Activated CD4-positive, alpha-beta T cell treated with anti-CD3 and anti-CD28 coated beads, Interleukin-2, amount 10 ng/mL, durations not matched to agents 7 days and 5 days (primary cell): Measurements from ENCODE around the gene ICA1L. TPM values are rescaled to one million over a fixed set of nuclear protein-coding genes. Genes with fewer than 3 reads are reported as not detected.

Experiments
- CTCF ChIA-PET: fragments of 350-600 bp; sonication (Branson Sonifier 250); formaldehyde crosslinking; loops from one replicate; lab custom pipeline; 2021; ENCODE audit warnings: antibody characterized with exemption; lab: Charles Lee
- POLR2A ChIA-PET: fragments of 350-600 bp; sonication (Branson Sonifier 250); formaldehyde crosslinking; loops from one replicate; lab custom pipeline; 2021; ENCODE audit warnings: antibody characterized with exemption; lab: Charles Lee
- DNase-seq: peaks from one replicate; pipeline ENCODE4 v3.0.0-alpha.2; 2020
- H3K27ac Mint-ChIP-seq: one replicate; pipeline ENCODE4 v1.8.0; 2021; ENCODE audit warnings: mild to moderate bottlenecking, moderate library complexity, mixed read lengths
- H3K27me3 Mint-ChIP-seq: one replicate; pipeline ENCODE4 v1.8.0; 2021; ENCODE audit warnings: mixed read lengths
- H3K36me3 Mint-ChIP-seq: one replicate; pipeline ENCODE4 v1.8.0; 2021; ENCODE audit warnings: low read depth, mixed read lengths
- H3K4me1 Mint-ChIP-seq: one replicate; pipeline ENCODE4 v1.8.0; 2021; ENCODE audit warnings: mixed read lengths
- H3K4me3 Mint-ChIP-seq: one replicate; pipeline ENCODE4 v1.8.0; 2021; ENCODE audit warnings: mild to moderate bottlenecking, moderate library complexity, mixed read lengths
- H3K9me3 Mint-ChIP-seq: one replicate; pipeline ENCODE4 v1.8.0; 2021; ENCODE audit warnings: mixed read lengths
- total RNA-seq, 2 experiments: library from RNA; stranded (reverse); gene quantifications; one replicate each; pipeline ENCODE4 v1.2.3, GENCODE V29; 2021

ICA1L gene
- total RNA-seq, 2 experiments from 2014 or later = 6.6 to 7.6 TPM

DNA sequence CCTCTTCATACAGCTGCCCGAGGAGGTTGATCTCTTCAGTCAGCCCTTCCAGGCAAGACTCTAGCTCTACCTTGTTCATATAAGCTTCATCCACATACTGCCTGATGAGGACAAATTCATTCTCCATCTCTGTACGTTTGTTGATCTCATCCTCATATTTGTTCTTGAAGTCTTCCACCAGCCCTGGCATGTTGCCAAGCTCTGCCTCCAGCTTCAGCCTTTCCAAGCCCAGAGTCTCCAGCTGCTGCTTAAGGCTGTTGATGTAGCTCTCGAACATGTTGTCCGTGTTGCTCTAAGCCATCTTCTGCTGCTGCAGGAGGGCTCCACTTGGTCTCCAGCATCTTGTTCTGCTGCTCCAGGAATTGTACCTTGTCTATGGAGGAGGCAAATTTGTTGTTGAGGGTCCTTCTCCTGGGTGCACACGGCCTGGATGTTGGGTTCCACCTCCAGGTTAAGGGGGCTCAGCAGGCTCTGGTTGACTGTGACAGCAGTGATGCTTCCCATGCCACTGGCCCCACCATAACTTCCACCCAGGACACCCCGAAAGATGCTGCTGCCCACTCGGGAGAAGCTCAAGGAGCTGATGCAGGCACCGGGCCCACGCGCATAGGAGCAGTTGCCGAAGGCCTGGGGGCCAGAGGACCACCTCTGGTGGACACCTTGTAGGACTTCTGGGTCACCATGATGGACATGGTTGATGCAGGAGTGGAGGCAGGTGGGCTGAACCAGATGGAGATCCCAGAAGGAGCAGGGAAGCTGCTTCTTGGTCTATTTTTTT is 30.3 kb downstream of the ICA1L start:
- Mint-ChIP-seq H3K27me3 (no peaks in the 10 kb centered on the region), H3K36me3 (peaks cover 9% of the 10 kb centered on the region), H3K4me1 (no peaks in the 10 kb centered on the region), H3K4me3 (no peak overlapping the region), H3K9me3 (peaks cover 18% of the 10 kb centered on the region), H3K27ac (no peak overlapping the region)
- DNase-seq = no peak
- ChIA-PET CTCF (interaction anchor here (1.0 kb wide), 1 partner anchor 369 kb away, joined by 3 read pairs; no protein-coding TSS in a partner anchor), POLR2A (interaction anchor here (0.6 kb wide), 1 partner anchor 411 kb away, joined by 3 read pairs; no protein-coding TSS in a partner anchor)

DNA sequence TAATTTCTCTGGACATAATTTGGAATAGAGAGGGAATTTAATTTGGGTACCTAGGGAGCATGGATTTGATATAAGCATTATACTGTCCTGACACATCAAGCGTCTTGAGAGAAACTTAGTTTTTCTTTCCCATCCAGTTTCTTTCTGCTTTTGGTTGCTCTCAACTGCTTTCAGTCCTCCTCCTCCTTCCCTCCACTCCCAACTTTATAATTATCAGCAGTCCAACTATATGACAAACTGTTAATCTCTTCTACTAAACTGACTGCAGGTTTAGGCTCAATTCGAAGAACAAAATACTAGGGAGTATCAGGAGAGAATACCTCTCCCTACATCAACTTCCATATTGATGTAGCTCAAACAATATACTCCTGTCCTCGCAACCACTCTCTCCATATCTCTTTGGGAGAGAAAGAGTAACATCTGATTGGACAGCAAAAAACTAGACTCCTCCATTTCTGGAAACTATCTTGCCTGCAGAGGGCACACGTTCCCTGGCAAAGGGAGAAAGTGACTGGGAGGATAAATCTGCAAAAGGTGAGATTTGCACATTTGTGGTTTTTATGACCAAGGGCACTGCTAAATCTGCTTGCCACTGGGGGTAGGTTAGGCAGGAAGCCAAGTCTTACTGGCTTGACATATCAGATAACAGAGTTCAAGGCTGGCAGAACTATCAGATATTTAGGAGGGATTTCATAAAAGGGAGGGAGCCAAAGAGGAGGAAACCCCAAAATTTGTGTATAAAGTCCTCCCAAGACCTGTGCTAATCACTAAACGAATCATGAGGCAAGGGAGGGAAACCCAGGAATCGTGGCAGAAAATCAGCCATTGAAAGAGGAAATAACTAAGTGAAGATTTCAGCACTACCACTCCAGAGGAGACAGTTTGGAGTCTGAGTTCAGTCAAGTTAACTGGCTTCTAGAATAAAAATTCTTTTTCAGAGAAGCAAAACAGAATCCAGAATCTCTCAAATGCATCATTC is 40.0 kb downstream of the ICA1L start:
- CTCF ChIA-PET = interaction anchor here (0.6 kb wide), 1 partner anchor 450 kb away, joined by 3 read pairs; no protein-coding TSS in a partner anchor

DNA sequence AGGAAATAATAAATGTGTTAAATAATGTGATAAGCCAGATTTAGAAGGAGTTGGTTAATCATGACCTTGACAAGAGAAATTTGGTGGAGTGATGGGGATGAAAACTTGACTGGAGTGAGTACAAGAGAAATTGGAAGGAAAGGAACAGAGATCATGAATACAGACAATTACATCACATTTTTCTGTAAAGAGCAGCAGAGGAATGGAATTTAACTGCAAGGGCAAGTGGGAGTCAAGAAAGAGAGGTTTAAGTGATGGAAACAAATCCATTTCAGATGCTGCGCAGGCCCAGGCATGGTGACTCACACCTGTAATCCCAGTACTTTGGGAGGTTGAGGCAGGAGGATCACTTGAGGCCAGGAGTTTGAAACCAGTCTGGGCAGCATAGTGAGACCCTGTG is 46.7 kb downstream of the ICA1L start:
- H3K27ac Mint-ChIP-seq = no peak overlapping the region
- H3K4me1 Mint-ChIP-seq = no peaks in the 10 kb centered on the region
- no peaks in the 10 kb centered on the region for H3K9me3 Mint-ChIP-seq
- no peaks in the 10 kb centered on the region for H3K36me3 Mint-ChIP-seq
- CTCF ChIA-PET = no interaction called here
- H3K4me3 Mint-ChIP-seq = no peak overlapping the region
- H3K27me3 Mint-ChIP-seq = no peaks in the 10 kb centered on the region
- no peak for DNase-seq
- POLR2A ChIA-PET = no interaction called here

More for the DNA sequence above, 40.0 kb downstream of the ICA1L start:
- no peaks in the 10 kb centered on the region for H3K9me3 Mint-ChIP-seq
- no peak overlapping the region for H3K4me3 Mint-ChIP-seq
- H3K4me1 Mint-ChIP-seq = peaks cover 14% of the 10 kb centered on the region
- H3K27ac Mint-ChIP-seq = no peak overlapping the region
- POLR2A ChIA-PET = no interaction called here
- no peaks in the 10 kb centered on the region for H3K27me3 Mint-ChIP-seq
- peak; percentile 69 for DNase-seq
- H3K36me3 Mint-ChIP-seq = no peaks in the 10 kb centered on the region

DNA sequence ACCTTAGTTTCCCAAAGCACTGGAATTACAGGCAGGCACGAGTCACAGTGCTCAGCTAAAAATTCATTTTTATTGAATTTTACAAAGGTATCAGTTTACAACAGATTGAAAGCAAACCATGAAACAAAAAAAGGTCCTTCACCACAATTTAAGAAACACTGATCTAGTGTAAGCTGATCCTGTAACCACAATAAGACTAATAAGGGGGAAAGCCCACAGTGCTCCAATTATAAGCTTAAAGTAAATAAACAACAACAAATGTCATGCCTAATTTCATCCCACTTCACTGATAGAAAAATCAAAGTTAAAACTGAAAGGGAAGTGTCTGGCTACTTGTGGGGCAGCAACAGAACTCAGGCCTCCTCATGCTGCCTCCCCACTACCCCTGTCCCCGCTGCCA is 49.2 kb downstream of the ICA1L start:
- CTCF ChIA-PET = no interaction called here
- no peaks in the 10 kb centered on the region for H3K4me1 Mint-ChIP-seq

DNA sequence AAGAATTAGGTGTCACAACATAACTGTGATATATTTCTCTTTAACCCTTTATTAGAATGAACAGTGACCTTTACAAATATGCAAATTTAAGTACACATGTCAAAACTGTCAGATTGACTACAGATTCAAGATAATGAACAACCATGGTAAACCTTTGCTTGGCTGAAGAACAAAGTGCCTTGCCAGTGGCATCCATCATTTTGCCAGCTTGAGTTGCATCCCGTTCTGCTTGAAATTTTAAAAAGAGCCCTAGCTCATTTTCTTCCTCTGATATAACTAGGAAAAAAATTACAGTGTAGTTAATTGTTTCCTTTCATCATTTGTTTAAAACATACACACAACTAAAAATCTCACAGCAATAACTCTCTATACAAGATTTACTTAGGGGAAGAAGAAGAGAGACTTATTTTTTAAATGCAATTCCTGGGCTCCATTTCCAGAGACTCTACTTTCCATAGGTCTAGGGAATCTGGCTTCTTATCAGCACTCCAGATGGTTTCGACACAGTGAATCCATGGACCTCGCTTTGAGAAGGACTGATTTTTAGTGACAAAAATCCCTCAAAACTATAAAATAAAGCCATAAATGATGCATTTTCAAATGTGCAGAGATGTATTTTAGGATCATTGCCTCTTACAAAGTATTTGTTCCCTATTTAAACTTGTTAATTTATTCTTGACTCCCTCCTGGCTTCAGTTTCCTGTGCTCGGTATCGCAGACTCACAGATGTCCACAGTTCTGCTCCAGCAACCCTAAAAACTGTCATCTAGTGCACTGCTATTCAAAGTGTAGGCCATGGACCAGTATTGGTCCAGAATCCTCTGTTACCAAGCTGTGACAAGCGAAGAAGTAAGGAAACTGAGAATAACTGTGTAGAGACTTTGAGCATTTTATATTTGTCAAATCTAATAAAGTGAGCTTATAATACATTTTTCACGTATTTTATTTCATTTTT is 50.1 kb downstream of the ICA1L start:
- Mint-ChIP-seq H3K4me3 (no peak overlapping the region), H3K9me3 (no peaks in the 10 kb centered on the region), H3K36me3 (no peaks in the 10 kb centered on the region), H3K4me1 (no peaks in the 10 kb centered on the region), H3K27me3 (no peaks in the 10 kb centered on the region), H3K27ac (no peak overlapping the region)
- DNase-seq = no peak
- ChIA-PET POLR2A (no interaction called here), CTCF (no interaction called here)

More for the DNA sequence above, 49.2 kb downstream of the ICA1L start:
- Mint-ChIP-seq H3K27ac (no peak overlapping the region), H3K36me3 (no peaks in the 10 kb centered on the region), H3K9me3 (no peaks in the 10 kb centered on the region), H3K27me3 (no peaks in the 10 kb centered on the region), H3K4me3 (no peak overlapping the region)
- no peak for DNase-seq
- POLR2A ChIA-PET = no interaction called here

DNA sequence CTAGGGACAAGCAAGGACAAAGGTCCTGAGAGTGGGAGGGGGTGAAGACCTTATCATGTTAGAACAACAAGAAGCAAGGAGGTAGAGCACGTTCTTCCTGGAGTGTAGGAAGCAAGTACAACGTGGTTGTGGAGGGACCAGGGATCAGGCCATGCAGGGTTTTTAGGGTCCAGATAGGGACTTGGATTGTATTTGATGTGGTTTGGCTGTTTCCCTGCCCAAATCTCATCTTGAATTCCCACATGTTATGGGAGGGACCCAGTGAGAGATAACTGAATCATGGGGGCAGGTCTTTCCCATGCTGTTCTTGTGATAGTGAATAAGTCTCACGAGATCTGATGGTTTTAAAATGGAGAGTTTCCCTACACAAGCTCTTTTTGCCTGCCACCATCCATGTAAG is 53.2 kb downstream of the ICA1L start:
- ChIA-PET CTCF (no interaction called here), POLR2A (no interaction called here)
- Mint-ChIP-seq H3K4me3 (no peak overlapping the region), H3K9me3 (peaks cover 7% of the 10 kb centered on the region), H3K36me3 (peaks cover 9% of the 10 kb centered on the region), H3K27ac (no peak overlapping the region), H3K27me3 (no peaks in the 10 kb centered on the region), H3K4me1 (no peaks in the 10 kb centered on the region)
- DNase-seq = no peak

DNA sequence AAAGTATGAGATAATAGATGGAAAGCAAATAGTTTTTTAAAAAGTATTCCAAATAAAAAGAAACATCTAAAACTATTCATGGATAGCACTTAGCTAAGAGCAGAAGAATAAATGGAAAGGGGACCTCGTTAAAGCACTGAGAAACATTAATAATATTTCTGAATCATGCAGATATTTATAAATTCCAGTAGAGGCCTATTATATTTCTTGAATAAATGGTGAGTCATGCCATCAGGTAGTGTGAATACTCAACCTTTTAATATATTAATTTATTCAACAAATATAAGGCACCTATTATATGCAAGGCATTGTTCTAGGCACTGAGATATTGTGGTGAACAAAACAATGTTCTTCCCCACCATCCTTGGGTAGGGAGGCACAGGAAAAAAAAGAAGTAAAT is 53.8 kb downstream of the ICA1L start:
- ChIA-PET CTCF (no interaction called here), POLR2A (no interaction called here)
- Mint-ChIP-seq H3K9me3 (peaks cover 7% of the 10 kb centered on the region), H3K4me3 (no peak overlapping the region), H3K36me3 (peaks cover 9% of the 10 kb centered on the region), H3K27me3 (no peaks in the 10 kb centered on the region), H3K4me1 (no peaks in the 10 kb centered on the region), H3K27ac (no peak overlapping the region)
- DNase-seq = no peak

DNA sequence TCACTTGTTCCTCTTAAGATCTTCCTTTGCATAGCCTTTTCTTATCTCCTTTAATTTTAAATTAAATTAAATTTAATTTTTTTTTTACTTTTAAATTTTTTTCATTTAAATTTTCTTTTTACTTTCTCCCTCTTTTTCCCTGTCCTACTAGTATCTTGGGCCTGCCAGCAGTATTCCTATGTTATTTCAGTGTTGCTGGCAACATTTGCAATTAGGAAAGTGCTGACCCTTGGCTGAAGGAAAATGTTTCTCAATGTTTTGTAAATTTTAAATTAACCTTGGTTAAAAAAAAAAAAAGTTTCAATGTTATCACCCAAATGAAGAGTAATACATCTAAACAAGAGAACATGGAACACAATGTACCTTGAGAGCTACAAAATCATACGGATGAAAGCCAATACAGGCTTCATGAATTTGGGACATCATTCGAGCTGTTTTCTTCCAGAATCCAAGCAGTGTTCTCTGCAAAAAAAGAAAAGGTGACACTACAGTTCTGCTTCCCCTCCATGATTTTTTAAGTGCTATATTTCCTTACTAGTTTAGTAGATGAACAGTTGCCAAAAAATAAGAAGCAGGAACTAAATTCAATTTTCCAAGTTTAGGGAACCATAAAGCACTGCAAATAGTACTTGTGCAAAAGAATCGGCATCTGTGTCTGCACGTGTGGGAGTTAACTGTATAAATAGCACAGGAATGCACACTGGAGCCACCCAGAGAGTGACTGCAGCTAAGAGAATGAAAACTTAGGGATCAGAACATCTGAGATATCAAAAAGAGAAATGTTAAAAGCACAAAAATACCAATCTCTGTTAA is 55.8 kb downstream of the ICA1L start:
- H3K9me3 Mint-ChIP-seq = peaks cover 12% of the 10 kb centered on the region
- no peak overlapping the region for H3K27ac Mint-ChIP-seq
- H3K27me3 Mint-ChIP-seq = no peaks in the 10 kb centered on the region
- H3K4me3 Mint-ChIP-seq = no peak overlapping the region
- H3K4me1 Mint-ChIP-seq = no peaks in the 10 kb centered on the region
- ChIA-PET CTCF (no interaction called here), POLR2A (no interaction called here)
- H3K36me3 Mint-ChIP-seq = peaks cover 14% of the 10 kb centered on the region
- no peak for DNase-seq

DNA sequence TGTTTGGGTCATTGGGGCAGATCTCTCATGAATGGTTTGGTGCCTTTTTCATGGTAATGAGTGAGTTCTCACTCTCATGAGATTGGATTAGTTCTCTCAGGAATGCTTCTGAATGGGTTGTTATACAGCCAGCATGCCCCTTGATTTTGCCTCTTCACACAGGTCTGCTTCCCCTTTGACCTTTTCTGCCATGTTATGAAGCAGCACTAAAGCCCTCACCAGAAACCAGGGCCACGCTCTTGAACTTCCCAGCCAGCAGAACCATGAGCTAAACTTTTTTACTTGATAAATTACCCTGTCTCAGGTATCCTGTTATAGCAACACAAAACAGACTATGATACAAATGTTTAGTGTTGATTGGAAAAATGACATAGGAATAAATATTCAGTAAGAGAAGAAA is 57.3 kb downstream of the ICA1L start:
- no peaks in the 10 kb centered on the region for H3K4me1 Mint-ChIP-seq

DNA sequence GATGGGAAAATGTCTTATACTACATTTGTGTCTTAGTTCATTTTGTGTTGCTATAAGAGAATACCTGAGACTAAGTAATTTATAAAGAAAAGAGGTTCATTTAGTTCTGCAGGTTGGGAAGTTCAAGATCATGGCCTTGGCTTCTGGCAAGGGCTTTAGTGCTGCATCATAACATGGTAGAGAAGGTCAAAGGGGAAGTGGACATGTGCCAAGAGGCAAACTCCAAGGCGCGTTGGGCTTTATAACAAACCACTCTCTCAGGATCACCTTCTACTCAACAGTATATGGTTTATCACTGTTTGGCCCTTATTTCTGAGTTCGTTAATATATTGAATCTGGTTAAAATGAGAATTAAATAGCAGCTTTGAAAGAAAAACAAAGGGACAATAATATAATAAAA is 58.2 kb downstream of the ICA1L start:
- peaks cover 27% of the 10 kb centered on the region for H3K36me3 Mint-ChIP-seq
- no peak for DNase-seq
- H3K4me3 Mint-ChIP-seq = no peak overlapping the region
- POLR2A ChIA-PET = no interaction called here
- no peak overlapping the region for H3K27ac Mint-ChIP-seq
- no peaks in the 10 kb centered on the region for H3K27me3 Mint-ChIP-seq
- no peaks in the 10 kb centered on the region for H3K4me1 Mint-ChIP-seq
- CTCF ChIA-PET = no interaction called here
- H3K9me3 Mint-ChIP-seq = peaks cover 20% of the 10 kb centered on the region

More for the DNA sequence above, 57.3 kb downstream of the ICA1L start:
- Mint-ChIP-seq H3K27me3 (no peaks in the 10 kb centered on the region), H3K9me3 (peaks cover 17% of the 10 kb centered on the region), H3K27ac (no peak overlapping the region), H3K4me3 (no peak overlapping the region), H3K36me3 (peaks cover 20% of the 10 kb centered on the region)
- DNase-seq = no peak
- ChIA-PET CTCF (interaction anchor here (0.6 to 0.8 kb wide), 2 partner anchors 13 to 94 kb away, joined by 3 read pairs; no protein-coding TSS in a partner anchor), POLR2A (no interaction called here)

DNA sequence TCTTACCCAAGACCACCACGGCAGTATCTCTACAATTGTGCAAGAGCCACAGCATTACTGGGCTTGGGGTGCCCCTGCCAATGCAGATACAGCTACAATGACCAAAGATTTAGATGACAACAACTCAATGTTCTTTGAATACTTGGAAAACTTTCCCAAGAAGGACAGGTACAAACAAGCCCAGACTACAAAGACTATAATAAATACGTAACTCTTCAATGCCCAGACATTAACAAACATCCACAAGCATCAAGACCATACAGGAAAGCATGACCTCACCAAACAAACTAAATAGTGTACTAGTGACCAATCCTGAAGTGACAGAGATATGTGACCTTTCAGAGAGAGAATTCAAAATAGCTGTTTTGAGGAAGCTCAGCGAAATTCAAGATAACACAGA is 62.8 kb downstream of the ICA1L start:
- ChIA-PET CTCF (interaction anchor here (0.9 kb wide), 1 partner anchor 17 kb away, joined by 3 read pairs; no protein-coding TSS in a partner anchor), POLR2A (no interaction called here)
- Mint-ChIP-seq H3K27me3 (no peaks in the 10 kb centered on the region), H3K27ac (no peak overlapping the region), H3K4me3 (no peak overlapping the region), H3K4me1 (no peaks in the 10 kb centered on the region), H3K36me3 (peaks cover 23% of the 10 kb centered on the region), H3K9me3 (peaks cover 16% of the 10 kb centered on the region)
- no peak for DNase-seq
